Epithelial cell of proximal tubule (primary cell): ENCODE data around the gene MIER3. TPM values are rescaled to one million over a fixed set of nuclear protein-coding genes. Genes with fewer than 3 reads are reported as not detected.

Experiments
- DNase-seq: peaks from one replicate; pipeline ENCODE4 v3.0.0-alpha.2; 2011; ENCODE audit warnings: low read depth
- H3K4me3 ChIP-seq: 2 replicates; pipeline ENCODE4 v1.5.1; 2011; ENCODE audit warnings: low read depth, mild to moderate bottlenecking, low read length
- CTCF ChIP-seq: conservative IDR thresholded peaks from 2 replicates; pipeline ENCODE4 v1.5.1; 2012; ENCODE audit warnings: low read depth, mild to moderate bottlenecking, low read length
- total RNA-seq: library from RNA; depleted of rRNA; stranded (reverse); fragments of >200 nt; gene quantifications from 2 replicates; pipeline ENCODE4 v1.2.3, GENCODE V29; 2015

The MIER3 gene
- total RNA-seq: 18.7 and 26.5 TPM in 2 replicates

GRCh38 chr5:56951946-56952691 lies at the start of gene MIER3:
Gene MIER3, minus strand, starts transcription at chr5:56952123. Its CDS starts 21 bp downstream, at chr5:56952102.
- no peak for DNase-seq
- no peak for TF ChIP-seq CTCF
- peak within 1 kb of the TSS; percentile 89 for H3K4me3 ChIP-seq

GRCh38 chr5:56995596-56995995 lies 43.7 kb upstream of the MIER3 start:
- DNase-seq: no peak
- H3K4me3 ChIP-seq: no peak overlapping the region
- TF ChIP-seq CTCF: no peak

- no peak overlapping the region for H3K4me3 ChIP-seq
- no peak for TF ChIP-seq CTCF
- no peak for DNase-seq
Measured at GRCh38 chr5:56993241-56993640, 41.3 kb upstream of the MIER3 start.

GRCh38 chr5:56989676-56990075 lies 37.8 kb upstream of the MIER3 start:
- DNase-seq: no peak
- no peak for TF ChIP-seq CTCF

GRCh38 chr5:56988490-56988889 lies 36.6 kb upstream of the MIER3 start:
- no peak for DNase-seq
- no peak overlapping the region for H3K4me3 ChIP-seq
- TF ChIP-seq CTCF: no peak

More at GRCh38 chr5:56989676-56990075, 37.8 kb upstream of the MIER3 start:
- H3K4me3 ChIP-seq: no peak overlapping the region

- no peak overlapping the region for H3K4me3 ChIP-seq
- TF ChIP-seq CTCF: no peak
- no peak for DNase-seq
Measured at GRCh38 chr5:56987171-56987570, 35.2 kb upstream of the MIER3 start.

- no peak for TF ChIP-seq CTCF
- H3K4me3 ChIP-seq: no peak overlapping the region
- peak; percentile 86 for DNase-seq
Measured at GRCh38 chr5:56986626-56986947, 34.7 kb upstream of the MIER3 start.
